ENCODE measurements around the gene COASY.
A peak's percentile ranks its signal among the peaks of the same experiment; 100 is the strongest.

The COASY gene

GRCh38 chr17:42577532-42578281 lies 15.8 kb downstream of the COASY start, which contains the start of gene PSMC3IP:
TSS of gene PSMC3IP (minus strand) at chr17:42577729. CDS start at chr17:42577686, 43 bp downstream.
- peak; percentile 98 for DNase-seq

DNA sequence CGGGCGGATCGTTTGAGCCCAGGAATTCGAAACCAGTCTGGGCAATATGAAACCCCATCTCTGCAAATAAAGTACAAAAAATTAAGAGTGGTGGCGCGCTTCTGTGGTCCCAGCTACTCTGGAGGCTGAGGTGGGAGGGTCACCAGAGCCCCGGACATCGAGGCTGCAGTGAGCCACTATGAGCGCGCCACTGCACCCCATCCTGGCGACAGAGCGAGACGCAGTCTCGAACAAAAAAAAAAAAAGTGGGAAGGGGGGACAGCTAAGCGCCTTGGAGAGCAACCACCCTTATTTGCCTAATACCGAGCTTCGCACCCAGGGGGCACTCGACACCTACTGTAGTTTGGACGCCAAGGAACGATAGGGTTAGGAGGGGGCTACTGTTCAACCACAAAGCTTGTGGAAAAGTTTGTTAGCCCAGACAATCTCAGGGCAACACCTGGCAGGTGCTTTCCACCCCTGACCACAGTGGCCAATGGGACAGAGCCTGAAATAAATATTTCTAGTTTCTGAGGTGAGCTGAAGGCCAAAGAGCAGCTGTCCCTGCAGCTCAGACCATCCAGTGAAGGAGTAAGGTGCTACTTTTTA lies 16.4 kb downstream of the COASY start:
- DNase-seq: peak; percentile 89

DNA sequence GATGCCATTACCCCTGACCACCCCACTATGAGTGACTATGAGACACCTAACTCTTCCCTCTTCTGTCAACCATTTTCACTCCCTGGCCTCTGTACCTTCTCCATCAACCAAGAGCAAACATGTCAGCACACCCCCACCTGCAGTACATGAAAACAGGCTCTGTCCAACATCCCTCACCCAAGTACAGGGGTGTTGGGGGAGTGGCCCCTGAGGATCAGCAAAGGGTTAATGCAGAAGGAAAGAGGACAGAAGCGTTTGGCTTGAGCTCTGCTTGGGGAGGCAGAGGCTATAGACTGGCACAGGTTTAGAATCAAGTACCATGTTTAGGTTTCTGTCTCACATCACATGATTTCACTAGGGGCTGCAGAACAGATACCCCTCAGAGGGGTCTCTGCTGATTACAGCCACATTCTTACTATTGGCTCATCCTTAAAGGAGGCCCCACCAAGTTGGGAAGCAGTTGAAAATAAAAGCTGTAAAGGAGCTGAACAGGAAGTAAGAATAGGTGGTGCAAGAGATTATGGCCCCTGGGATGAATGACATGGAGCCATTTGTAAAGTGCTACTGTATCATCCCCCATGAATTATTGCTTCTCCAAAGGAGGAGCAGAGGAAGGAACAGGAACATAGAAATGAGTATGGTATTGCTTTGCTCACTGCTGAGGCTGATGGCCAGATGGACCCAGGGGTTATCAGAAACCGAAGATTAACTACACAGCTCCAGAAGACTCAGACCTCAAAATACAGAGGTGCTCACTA lies 18.0 kb downstream of the COASY start:
- no peak for DNase-seq

- DNase-seq: no peak
Observed at GRCh38 chr17:42581744-42582270, 19.9 kb downstream of the COASY start.

DNA sequence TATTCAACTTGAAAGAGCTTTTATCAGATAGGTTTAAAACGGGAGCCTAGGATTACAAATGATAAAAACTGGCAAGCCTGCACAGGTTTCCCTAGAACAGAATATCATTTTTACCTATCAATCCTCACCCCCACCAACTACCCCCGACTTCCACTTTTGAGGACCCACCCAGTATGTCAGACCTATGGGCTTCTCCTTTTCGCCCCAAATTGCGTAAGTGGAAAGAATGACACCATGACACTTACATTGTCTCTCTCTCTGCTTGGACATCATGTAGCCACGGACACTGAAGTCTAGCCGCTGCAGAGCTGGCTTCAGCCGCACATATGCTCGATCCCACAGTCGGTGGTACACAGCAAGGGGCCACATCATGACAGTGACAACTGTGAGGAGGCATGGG lies 22.9 kb downstream of the COASY start:
- no peak for DNase-seq

GRCh38 chr17:42585353-42585752 lies 23.4 kb downstream of the COASY start:
- no peak for DNase-seq

DNA sequence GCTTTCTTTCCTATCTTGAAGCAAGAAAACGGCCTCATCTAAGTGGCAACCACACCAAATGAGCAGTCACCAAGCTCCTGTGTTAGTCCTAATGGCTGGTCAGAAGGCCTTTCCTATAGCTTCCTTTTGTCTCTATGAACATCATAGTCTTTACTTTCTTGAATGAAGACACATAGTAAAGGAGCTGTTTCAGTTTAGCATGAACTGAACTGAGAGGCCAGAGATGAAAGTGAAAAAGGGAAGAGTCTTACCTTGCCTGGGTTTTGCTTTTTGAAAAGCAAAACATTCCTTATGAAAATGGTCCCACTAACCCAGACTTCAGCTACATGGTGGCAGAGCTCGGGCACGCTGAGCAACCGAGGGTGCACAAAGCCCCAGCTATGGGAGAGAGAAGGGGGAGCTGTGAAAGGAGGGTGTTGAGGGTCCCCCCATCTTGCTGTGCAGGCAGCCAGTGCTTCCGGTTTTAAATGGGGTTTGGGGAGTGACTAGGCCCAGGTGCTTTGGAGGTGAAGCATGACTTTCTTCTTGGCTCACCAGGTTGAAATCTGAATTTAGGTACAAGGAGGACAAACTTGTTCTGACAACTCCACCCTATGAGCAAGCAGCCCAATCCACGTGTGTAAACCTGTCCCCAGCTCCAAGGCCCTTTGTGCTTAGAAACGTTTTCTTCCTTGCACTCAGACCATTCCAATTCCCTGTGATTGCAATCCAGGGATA lies 24.7 kb downstream of the COASY start:
- DNase-seq: no peak

- DNase-seq: no peak
Observed at GRCh38 chr17:42590886-42591285, 28.9 kb downstream of the COASY start.

DNA sequence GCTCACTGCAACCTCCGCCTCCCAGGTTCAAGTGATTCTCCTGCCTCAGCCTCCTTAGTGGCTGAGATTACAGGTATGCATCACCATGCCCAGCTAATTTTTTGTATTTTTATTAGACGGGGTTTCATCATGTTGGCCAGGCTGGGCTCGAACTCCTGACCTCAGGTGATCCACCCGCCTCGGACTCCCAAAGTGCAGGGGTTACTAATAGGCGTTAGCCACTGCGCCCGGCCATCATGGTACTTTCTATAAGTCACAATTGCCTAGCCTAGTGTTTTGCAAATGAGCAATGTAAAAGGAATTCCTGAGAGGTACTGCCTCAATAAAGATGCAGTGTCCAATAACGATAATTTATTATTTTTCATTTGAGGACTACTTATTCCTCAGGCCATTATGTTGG lies 29.5 kb downstream of the COASY start:
- DNase-seq: no peak

DNA sequence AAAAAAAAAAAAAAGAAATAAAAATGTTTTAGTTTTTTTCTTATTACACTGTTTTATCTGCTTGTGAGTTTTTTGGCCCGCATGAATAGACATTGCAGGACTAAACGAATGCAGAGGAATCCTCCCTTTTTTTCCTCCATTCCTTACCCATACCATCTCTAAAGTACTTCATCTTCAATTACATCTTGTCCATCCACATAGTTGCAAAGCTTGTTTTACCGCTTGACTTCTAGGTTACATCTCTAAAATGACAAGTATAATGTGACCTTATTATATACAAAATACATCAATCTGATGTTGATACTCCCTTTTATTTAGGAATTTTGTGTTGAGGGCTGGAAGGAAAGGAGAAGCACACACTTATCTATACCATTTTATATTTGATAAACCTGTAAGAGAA lies 34.4 kb downstream of the COASY start:
- DNase-seq: no peak

DNA sequence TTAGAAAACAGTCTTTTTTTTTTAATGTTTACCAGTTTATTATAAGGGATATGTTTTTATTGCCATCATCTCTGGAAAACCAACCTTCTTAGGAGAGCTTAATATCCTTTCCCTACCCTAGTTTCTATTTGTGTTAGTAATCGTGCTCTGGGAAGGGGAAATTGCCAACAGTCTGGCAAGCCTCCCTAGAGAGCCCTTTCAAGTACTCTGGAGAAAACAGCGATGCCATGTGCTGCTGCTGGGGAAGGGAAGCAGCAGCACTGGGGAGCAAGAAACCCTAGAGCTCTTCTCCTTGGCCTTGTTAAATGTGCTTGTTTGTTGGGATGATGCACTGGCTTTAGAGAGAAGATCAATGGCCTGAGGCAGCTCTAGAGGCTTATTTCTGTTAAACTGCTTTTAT lies 37.0 kb downstream of the COASY start:
- DNase-seq: peak; percentile 36

DNA sequence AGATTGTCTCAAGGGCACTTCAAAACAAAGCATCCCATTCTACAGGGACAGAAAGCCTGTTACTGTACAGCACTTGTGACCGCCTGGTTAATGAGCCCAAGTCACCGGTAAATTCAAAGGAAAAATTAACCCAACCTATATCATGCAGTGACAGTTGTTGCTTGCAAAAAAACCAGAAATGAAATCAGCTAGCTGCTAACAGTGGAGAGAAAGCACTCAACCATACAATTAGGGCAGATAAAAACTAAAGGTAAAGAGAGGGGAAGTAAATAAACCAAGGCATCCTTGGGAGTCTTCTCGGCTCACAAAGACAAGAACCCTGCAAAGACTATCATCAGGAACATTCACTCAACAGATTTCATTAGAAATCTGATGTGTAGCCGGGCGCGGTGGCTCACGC lies 41.4 kb downstream of the COASY start:
- DNase-seq: no peak

GRCh38 chr17:42607769-42608168 lies 45.8 kb downstream of the COASY start:
- no peak for DNase-seq

GRCh38 chr17:42608305-42609181 lies 46.6 kb downstream of the COASY start:
- DNase-seq: peak; percentile 65

DNA sequence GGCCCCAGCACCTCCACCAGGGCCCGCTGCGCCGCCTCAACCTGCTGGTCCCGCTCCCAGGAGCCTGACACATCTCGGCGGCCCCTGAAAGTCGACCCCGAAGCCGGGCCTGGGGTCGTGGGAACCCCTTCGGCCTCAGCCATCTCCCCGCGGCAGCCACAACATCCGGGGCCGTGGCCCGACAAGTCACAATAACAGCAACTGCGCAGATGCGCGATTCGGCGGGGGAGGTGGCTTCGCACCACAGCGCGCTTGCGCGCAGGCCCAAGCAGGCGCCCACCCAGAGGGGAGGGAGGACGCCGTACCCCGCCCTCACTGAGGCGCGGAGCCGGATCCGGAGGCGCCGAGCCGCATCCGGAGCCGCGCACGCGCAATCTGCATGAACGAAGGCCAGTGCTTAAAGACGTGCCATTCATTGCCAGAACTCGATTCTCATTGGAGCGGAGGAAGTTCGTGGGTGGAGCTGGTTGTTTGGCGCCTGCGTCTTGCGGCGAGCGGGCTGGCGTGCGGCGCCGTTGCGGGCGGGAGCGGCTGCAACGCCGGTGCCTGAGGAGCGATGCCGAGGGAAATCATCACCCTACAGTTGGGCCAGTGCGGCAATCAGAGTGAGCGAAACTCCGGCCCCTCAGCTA lies 47.4 kb downstream of the COASY start, which contains the start of the genes RETREG3 and TUBG1:
Gene RETREG3 (minus strand): TSS at position 193 of the 632 bp plus-strand sequence. CDS start 50 bp downstream, at position 143.
Gene TUBG1 (plus strand): TSS at position 502 of the 632 bp plus-strand sequence. CDS start 55 bp downstream, at position 557.
- DNase-seq: peak; percentile 100

DNA sequence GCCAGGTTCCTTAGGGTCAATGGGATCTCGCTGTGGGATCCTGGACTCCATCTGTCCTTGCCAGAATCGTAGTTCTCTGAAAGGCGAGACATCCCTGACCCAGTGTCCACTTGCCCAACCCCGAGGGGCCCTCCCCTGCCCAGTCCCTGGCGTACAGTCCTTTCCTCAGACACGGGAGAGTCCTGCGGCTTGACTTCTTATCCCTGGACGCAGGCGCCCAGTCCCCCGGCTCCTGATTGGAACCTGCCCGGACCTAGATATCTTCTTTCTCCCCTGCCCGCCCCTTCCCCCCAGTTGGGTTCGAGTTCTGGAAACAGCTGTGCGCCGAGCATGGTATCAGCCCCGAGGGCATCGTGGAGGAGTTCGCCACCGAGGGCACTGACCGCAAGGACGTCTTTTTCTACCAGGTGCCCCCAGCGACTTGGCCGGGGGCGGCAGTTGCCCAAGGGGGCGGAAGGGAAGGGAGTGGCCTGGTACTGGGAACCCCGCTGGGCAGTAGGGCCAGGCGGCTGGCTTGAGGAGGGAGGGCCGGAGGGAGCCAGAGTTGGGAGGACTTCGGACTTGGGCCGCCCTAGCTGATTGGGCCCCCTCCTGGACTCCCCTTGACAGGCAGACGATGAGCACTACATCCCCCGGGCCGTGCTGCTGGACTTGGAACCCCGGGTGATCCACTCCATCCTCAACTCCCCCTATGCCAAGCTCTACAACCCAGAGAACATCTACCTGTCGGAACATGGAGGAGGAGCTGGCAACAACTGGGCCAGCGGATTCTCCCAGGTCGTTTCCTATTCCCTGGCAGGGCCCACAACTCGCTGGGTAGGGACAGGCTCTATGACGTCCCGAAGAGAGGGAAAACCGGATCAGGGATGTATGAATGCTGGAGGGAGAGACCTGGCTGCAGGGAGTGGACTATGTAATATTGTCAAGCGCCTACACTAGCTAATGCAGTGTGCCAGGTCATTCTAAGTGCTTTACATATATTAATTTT lies 48.2 kb downstream of the COASY start:
- DNase-seq: peak; percentile 63

GRCh38 chr17:42612013-42612412 lies 50.1 kb downstream of the COASY start:
- no peak for DNase-seq

DNA sequence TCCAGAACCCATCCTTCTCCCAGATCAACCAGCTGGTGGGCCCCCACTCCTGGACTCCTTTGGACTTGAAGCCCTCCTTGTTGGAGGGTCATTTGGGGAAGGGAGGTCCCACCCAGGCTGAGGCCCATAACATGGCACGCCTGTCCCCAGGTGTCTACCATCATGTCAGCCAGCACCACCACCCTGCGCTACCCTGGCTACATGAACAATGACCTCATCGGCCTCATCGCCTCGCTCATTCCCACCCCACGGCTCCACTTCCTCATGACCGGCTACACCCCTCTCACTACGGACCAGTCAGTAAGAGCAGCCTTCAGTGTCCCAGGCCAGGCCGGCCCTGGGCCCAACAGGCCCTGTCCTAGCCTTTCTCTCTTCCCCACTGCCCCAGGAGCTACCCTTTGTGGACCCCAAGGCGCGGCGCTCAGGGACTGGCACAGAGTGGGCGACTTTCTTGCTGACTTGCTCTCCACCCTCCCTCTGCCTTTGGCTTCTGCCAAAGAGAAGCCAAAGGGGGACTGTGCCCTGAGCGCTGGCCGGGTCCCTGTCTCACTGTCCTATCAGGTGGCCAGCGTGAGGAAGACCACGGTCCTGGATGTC lies 51.8 kb downstream of the COASY start:
- no peak for DNase-seq

All from NCI-H69 (cell line).